22Rv1 (cell line): ENCODE data around the gene ANKRD33B.

ENCODE experiments used
- ZFX ChIP-seq: fragments of 450-650 bp; IDR thresholded peaks from 2 replicates; pipeline ENCODE4 v1.6.1; 2017; ENCODE audit warnings: antibody characterized with exemption, borderline replicate concordance
- TF ChIP-seq, protein P1 (sequence below): fragments of 450-650 bp; IDR thresholded peaks from 2 replicates; pipeline ENCODE4 v1.5.1; 2017; ENCODE audit warnings: mild to moderate bottlenecking

DNA sequence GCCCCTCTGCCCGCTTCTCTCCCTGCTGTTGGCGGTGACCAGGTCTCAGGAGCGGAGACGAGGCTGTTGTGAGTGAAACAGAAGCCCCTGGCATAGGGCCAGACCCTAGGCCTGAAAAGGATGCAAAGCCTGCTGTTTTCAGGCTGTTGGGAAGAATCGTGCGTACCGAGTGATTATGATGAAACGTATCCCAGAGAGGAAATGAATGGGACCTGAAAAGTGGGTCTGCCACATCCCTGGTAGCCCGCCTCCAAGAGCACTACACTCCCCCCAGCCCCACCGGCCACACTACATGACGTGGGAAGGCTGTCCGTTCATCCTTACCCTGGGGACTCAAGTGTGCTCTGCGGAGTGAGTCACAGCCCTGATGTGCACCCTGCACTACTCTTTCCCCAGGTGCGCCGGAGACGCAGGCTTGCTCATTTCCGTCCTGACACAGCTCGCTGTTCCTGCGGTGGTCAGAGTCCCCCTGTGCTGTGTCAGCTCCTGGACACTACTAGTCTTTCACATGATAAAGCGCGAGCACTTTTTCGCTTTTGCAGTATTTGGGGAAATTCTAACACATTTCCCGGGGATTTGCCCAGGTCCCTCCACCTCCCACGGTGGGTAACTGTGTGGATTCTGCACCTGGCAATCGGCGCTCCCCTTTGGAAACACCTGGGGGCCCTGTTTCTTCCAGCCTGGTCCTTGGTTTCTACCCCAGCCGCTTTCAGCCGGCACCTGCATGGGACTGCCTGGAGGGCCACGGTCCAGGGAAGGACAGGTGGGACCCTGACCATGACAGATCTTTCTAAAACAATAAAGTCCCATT, 91.5 kb downstream of the ANKRD33B start:
- TF ChIP-seq, protein P1, sequence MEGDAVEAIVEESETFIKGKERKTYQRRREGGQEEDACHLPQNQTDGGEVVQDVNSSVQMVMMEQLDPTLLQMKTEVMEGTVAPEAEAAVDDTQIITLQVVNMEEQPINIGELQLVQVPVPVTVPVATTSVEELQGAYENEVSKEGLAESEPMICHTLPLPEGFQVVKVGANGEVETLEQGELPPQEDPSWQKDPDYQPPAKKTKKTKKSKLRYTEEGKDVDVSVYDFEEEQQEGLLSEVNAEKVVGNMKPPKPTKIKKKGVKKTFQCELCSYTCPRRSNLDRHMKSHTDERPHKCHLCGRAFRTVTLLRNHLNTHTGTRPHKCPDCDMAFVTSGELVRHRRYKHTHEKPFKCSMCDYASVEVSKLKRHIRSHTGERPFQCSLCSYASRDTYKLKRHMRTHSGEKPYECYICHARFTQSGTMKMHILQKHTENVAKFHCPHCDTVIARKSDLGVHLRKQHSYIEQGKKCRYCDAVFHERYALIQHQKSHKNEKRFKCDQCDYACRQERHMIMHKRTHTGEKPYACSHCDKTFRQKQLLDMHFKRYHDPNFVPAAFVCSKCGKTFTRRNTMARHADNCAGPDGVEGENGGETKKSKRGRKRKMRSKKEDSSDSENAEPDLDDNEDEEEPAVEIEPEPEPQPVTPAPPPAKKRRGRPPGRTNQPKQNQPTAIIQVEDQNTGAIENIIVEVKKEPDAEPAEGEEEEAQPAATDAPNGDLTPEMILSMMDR, result no peak
- TF ChIP-seq ZFX, result no peak
